Lower leg skin (tissue), 4 donors: Measurements from ENCODE around the gene TBK1. TPM values are rescaled to one million over a fixed set of nuclear protein-coding genes. Genes with fewer than 3 reads are reported as not detected.

Experiments
- DNase-seq, 2 donors: peaks; one replicate each; pipeline ENCODE4 v3.0.0-alpha.2; 2019; ENCODE audit warnings: low spot score in 2 of 2
- H3K4me3 ChIP-seq: fragments of 200-600 bp; sonication (generic); 2 replicates; pipeline ENCODE4 v1.5.1; 2017; ENCODE audit warnings: mild to moderate bottlenecking, low read depth; ENCODE audit not compliant: poor library complexity, severe bottlenecking
- CTCF ChIP-seq, 3 donors: fragments of 450-650 bp; IDR thresholded peaks; one replicate each; pipeline ENCODE4 v1.5.1; 2016; ENCODE audit warnings: antibody characterized with exemption in 3 of 3, mild to moderate bottlenecking in 3 of 3, moderate library complexity in 2 of 3
- POLR2A ChIP-seq, 2 donors: fragments of 450-650 bp; IDR thresholded peaks; one replicate each; pipeline ENCODE4 v1.6.1; 2016 to 2017; ENCODE audit warnings: antibody characterized with exemption in 2 of 2, mild to moderate bottlenecking in 1 of 2, moderate library complexity in 1 of 2
- WGBS, 2 donors: methylation state at CpG; one replicate each; pipeline ENCODE4 v1.1.5; 2018; 5-methylcytosine and 5-hydroxymethylcytosine counted together
- intact Hi-C: fragments of 100-400 bp; cut with DNase I; formaldehyde crosslinking; loops from one replicate; pipeline ENCODE4 v1.15.0; 2023; ENCODE audit warnings: low total_unique reads
- total RNA-seq, 4 donors: library from RNA; depleted of rRNA; stranded (reverse); fragments of >200 nt; gene quantifications; one replicate each; pipeline ENCODE4 v1.1.0, GENCODE V29; 2016

TBK1 gene
- total RNA-seq, 4 donors from 2014 or later, result 16.3 to 30.1 (median 17.3) TPM

- intact Hi-C loops, result no loop called here
- TF ChIP-seq POLR2A (IDR thresholded peaks at IDR 0.05) (no peak), CTCF (IDR thresholded peaks at IDR 0.05) (no peak)
- WGBS, 2 donors, result 93 to 98% methylated on average over 1 of the region's 1 CpG
- no peak for DNase-seq
- H3K4me3 ChIP-seq, result no peak overlapping the region
Observed at GRCh38 chr12:64491718-64492117, 39.8 kb downstream of the TBK1 start.

- TF ChIP-seq POLR2A (IDR thresholded peaks at IDR 0.05), result no peak
- no peak for TF ChIP-seq CTCF (IDR thresholded peaks at IDR 0.05)
- intact Hi-C loops, result no loop called here
- H3K4me3 ChIP-seq, result no peak overlapping the region
- no peak for DNase-seq
- WGBS, 2 donors, result 94 to 98% methylated on average over 3 of the region's 3 CpGs
Observed at GRCh38 chr12:64493513-64493912, 41.6 kb downstream of the TBK1 start.

GRCh38 chr12:64494998-64495729, 43.2 kb downstream of the TBK1 start:
- no peak for DNase-seq
- TF ChIP-seq POLR2A (IDR thresholded peaks at IDR 0.05) (no peak), CTCF (IDR thresholded peaks at IDR 0.05) (no peak)
- H3K4me3 ChIP-seq, result no peak overlapping the region
- WGBS, 2 donors, result 80% methylated on average over 5 of the region's 5 CpGs
- intact Hi-C loops, result no loop called here

- intact Hi-C loops, result no loop called here
- H3K4me3 ChIP-seq, result no peak overlapping the region
- no peak for DNase-seq
- TF ChIP-seq POLR2A (IDR thresholded peaks at IDR 0.05) (no peak), CTCF (IDR thresholded peaks at IDR 0.05) (no peak)
- 97 to 99% methylated on average over 2 of the region's 2 CpGs for WGBS, 2 donors
Observed at GRCh38 chr12:64496839-64497400, 45.0 kb downstream of the TBK1 start.

- 90 to 95% methylated on average over 1 of the region's 1 CpG for WGBS, 2 donors
- DNase-seq, result no peak
- no peak for TF ChIP-seq CTCF (IDR thresholded peaks at IDR 0.05)
- no peak for TF ChIP-seq POLR2A (IDR thresholded peaks at IDR 0.05)
- intact Hi-C loops, result no loop called here
- no peak overlapping the region for H3K4me3 ChIP-seq
Observed at GRCh38 chr12:64497484-64497883, 45.6 kb downstream of the TBK1 start.
